ENCODE results near the gene SLC8A1. TPM values are rescaled to one million over a fixed set of nuclear protein-coding genes. Genes with fewer than 3 reads are reported as not detected.

SLC8A1 gene
- total and polyA plus RNA-seq, 2 of the 13 experiments (the other 11 are each of a cell fraction or from before 2014, with no cell fraction given), result not detected

DNA sequence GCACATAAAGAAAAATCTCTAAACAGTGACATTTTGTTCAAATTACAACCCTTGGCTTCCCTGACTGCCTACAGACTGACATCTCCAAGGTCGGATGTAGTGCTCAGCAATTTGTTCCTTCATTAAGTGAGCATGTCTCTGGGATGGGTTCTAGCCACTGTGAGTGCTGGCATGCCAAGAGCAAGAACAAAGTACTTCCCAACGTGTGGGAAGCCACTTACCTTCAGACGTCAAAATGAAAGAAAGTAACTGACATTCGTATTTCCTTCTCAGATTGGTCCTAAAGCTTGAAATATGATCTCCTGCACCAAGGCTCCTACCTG is 193.8 kb downstream of the SLC8A1 start:
- H3K4me2 ChIP-seq (ENCODE audit: low read depth, low read length), result no peak overlapping the region
- no peak overlapping the region for H3K9ac ChIP-seq (ENCODE audit: insufficient read depth, low read depth, low read length)
- H4K20me1 ChIP-seq (ENCODE audit: insufficient read depth, low read length), result no peaks in the 10 kb centered on the region
- intact Hi-C loops (cut with micrococcal nuclease; ENCODE audit: unreplicated experiment), result no loop called here
- no TSS peak for BruUV-seq (replicated peaks)
- H3K36me3 ChIP-seq (replicated peaks in 1 of 2; ENCODE audit: control insufficient read depth in 1 of 2, insufficient read depth in 2 of 2, low read length in 2 of 2), result no peaks in the 10 kb centered on the region
- in situ Hi-C loops (cut with HindIII; ENCODE audit: extremely low pct_ligation_motif_present, low pct_unique_long_range_greater_than_20kb), result no loop called here
- DNase-seq (ENCODE audit: low spot score) (no peak), ATAC-seq (no peak), FAIRE-seq (no peak)
- H2AFZ ChIP-seq (ENCODE audit: low read length), result no peak overlapping the region
- H3K9me3 ChIP-seq (ENCODE audit: low read length), result no peaks in the 10 kb centered on the region
- TF ChIP-seq, protein P1, sequence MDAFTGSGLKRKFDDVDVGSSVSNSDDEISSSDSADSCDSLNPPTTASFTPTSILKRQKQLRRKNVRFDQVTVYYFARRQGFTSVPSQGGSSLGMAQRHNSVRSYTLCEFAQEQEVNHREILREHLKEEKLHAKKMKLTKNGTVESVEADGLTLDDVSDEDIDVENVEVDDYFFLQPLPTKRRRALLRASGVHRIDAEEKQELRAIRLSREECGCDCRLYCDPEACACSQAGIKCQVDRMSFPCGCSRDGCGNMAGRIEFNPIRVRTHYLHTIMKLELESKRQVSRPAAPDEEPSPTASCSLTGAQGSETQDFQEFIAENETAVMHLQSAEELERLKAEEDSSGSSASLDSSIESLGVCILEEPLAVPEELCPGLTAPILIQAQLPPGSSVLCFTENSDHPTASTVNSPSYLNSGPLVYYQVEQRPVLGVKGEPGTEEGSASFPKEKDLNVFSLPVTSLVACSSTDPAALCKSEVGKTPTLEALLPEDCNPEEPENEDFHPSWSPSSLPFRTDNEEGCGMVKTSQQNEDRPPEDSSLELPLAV (CRISPR knock-in tag; conservative IDR thresholded peaks at IDR 0.05; ENCODE audit: low read depth), result no peak
- TF ChIP-seq, protein P2, sequence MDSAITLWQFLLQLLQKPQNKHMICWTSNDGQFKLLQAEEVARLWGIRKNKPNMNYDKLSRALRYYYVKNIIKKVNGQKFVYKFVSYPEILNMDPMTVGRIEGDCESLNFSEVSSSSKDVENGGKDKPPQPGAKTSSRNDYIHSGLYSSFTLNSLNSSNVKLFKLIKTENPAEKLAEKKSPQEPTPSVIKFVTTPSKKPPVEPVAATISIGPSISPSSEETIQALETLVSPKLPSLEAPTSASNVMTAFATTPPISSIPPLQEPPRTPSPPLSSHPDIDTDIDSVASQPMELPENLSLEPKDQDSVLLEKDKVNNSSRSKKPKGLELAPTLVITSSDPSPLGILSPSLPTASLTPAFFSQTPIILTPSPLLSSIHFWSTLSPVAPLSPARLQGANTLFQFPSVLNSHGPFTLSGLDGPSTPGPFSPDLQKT (CRISPR knock-in tag; IDR thresholded peaks at IDR 0.05; ENCODE audit: borderline replicate concordance), result no peak
- no peak for TF ChIP-seq SRSF4 (IDR thresholded peaks at IDR 0.05; ENCODE audit: low read depth, low read length, poor library complexity, severe bottlenecking)
- TF ChIP-seq ZBTB3 (CRISPR knock-in tag; IDR thresholded peaks at IDR 0.05; ENCODE audit: borderline replicate concordance, low read depth), result no peak
- TF ChIP-seq, protein P3, sequence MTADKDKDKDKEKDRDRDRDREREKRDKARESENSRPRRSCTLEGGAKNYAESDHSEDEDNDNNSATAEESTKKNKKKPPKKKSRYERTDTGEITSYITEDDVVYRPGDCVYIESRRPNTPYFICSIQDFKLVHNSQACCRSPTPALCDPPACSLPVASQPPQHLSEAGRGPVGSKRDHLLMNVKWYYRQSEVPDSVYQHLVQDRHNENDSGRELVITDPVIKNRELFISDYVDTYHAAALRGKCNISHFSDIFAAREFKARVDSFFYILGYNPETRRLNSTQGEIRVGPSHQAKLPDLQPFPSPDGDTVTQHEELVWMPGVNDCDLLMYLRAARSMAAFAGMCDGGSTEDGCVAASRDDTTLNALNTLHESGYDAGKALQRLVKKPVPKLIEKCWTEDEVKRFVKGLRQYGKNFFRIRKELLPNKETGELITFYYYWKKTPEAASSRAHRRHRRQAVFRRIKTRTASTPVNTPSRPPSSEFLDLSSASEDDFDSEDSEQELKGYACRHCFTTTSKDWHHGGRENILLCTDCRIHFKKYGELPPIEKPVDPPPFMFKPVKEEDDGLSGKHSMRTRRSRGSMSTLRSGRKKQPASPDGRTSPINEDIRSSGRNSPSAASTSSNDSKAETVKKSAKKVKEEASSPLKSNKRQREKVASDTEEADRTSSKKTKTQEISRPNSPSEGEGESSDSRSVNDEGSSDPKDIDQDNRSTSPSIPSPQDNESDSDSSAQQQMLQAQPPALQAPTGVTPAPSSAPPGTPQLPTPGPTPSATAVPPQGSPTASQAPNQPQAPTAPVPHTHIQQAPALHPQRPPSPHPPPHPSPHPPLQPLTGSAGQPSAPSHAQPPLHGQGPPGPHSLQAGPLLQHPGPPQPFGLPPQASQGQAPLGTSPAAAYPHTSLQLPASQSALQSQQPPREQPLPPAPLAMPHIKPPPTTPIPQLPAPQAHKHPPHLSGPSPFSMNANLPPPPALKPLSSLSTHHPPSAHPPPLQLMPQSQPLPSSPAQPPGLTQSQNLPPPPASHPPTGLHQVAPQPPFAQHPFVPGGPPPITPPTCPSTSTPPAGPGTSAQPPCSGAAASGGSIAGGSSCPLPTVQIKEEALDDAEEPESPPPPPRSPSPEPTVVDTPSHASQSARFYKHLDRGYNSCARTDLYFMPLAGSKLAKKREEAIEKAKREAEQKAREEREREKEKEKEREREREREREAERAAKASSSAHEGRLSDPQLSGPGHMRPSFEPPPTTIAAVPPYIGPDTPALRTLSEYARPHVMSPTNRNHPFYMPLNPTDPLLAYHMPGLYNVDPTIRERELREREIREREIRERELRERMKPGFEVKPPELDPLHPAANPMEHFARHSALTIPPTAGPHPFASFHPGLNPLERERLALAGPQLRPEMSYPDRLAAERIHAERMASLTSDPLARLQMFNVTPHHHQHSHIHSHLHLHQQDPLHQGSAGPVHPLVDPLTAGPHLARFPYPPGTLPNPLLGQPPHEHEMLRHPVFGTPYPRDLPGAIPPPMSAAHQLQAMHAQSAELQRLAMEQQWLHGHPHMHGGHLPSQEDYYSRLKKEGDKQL (CRISPR knock-in tag; IDR thresholded peaks at IDR 0.05; ENCODE audit: low read depth), result no peak
- TF ChIP-seq CBFB (CRISPR knock-in tag; IDR thresholded peaks at IDR 0.05), result no peak
- TF ChIP-seq MAFK (conservative IDR thresholded peaks at IDR 0.05 in 1 of 2, IDR thresholded peaks at IDR 0.05 in 1 of 2; ENCODE audit: low read length in 2 of 2), result no peak
- no peak for TF ChIP-seq HES4 (CRISPR knock-in tag; IDR thresholded peaks at IDR 0.05; ENCODE audit: borderline replicate concordance)
- TF ChIP-seq, protein P4, sequence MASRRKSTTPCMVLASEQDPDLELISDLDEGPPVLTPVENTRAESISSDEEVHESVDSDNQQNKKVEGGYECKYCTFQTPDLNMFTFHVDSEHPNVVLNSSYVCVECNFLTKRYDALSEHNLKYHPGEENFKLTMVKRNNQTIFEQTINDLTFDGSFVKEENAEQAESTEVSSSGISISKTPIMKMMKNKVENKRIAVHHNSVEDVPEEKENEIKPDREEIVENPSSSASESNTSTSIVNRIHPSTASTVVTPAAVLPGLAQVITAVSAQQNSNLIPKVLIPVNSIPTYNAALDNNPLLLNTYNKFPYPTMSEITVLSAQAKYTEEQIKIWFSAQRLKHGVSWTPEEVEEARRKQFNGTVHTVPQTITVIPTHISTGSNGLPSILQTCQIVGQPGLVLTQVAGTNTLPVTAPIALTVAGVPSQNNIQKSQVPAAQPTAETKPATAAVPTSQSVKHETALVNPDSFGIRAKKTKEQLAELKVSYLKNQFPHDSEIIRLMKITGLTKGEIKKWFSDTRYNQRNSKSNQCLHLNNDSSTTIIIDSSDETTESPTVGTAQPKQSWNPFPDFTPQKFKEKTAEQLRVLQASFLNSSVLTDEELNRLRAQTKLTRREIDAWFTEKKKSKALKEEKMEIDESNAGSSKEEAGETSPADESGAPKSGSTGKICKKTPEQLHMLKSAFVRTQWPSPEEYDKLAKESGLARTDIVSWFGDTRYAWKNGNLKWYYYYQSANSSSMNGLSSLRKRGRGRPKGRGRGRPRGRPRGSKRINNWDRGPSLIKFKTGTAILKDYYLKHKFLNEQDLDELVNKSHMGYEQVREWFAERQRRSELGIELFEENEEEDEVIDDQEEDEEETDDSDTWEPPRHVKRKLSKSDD (CRISPR knock-in tag; IDR thresholded peaks at IDR 0.05; ENCODE audit: low read depth), result no peak
- TF ChIP-seq SP1 (IDR thresholded peaks at IDR 0.05), result no peak
- no peak for TF ChIP-seq SP1 (CRISPR knock-in tag; IDR thresholded peaks at IDR 0.05)
- TF ChIP-seq RFX3 (CRISPR knock-in tag; IDR thresholded peaks at IDR 0.05), result no peak
- no peaks in the 10 kb centered on the region for H3K27me3 ChIP-seq (ENCODE audit: control insufficient read depth in 1 of 2, insufficient read depth in 2 of 2, low read length in 2 of 2)
- no peak overlapping the region for H3K27ac ChIP-seq (ENCODE audit: extremely low read length, insufficient read depth, low read length)
- CTCF ChIA-PET (ENCODE audit: low intra/inter-chr PET ratio, low total read pairs), result no interaction called here
- WGBS (ENCODE audit: low lambda C conversion rate), result 1% methylated on average over 4 of the region's 4 CpGs
- H3K4me3 ChIP-seq (replicated peaks in 1 of 3; ENCODE audit: insufficient read depth in 1 of 3, low read depth in 2 of 3, low read length in 3 of 3), result no peak overlapping the region
- H3K79me2 ChIP-seq (ENCODE audit: insufficient read depth, low read length), result no peaks in the 10 kb centered on the region
- H3K4me1 ChIP-seq (ENCODE audit: insufficient read depth, low read length), result no peaks in the 10 kb centered on the region
- POLR2A ChIA-PET, result no interaction called here
